Activated CD4-positive, alpha-beta T cell treated with anti-CD3 and anti-CD28 coated beads for 1 hour (primary cell): ENCODE results near the gene NECAB3.
"Not testable (repeated sequence)": the region's sequence is repeated elsewhere in the genome, so short reads cannot be mapped to it uniquely, and the experiment has no call there.

Experiments used
- DNase-seq: peaks from one replicate; pipeline ENCODE4 v3.0.0-alpha.2; 2020

NECAB3 gene

GRCh38 chr20:33648396-33649004, 25.7 kb downstream of the NECAB3 start:
- no peak for DNase-seq

GRCh38 chr20:33647603-33648395, 26.4 kb downstream of the NECAB3 start:
- DNase-seq = no peak

GRCh38 chr20:33646959-33647602, 27.1 kb downstream of the NECAB3 start:
- not testable (repeated sequence) for DNase-seq

GRCh38 chr20:33646191-33646590, 28.0 kb downstream of the NECAB3 start:
- DNase-seq = no peak

GRCh38 chr20:33645396-33645795, 28.8 kb downstream of the NECAB3 start:
- DNase-seq = no peak

GRCh38 chr20:33645072-33645358, 29.2 kb downstream of the NECAB3 start:
- DNase-seq = no peak

GRCh38 chr20:33644313-33645071, 29.7 kb downstream of the NECAB3 start:
- no peak for DNase-seq

- DNase-seq = no peak
These were observed 33.9 kb downstream of the NECAB3 start for GRCh38 chr20:33640287-33640686.

GRCh38 chr20:33636776-33637175, 37.5 kb downstream of the NECAB3 start:
- no peak for DNase-seq

GRCh38 chr20:33635341-33635740, 38.9 kb downstream of the NECAB3 start:
- DNase-seq = no peak

- not testable (repeated sequence) for DNase-seq
These were observed 42.3 kb downstream of the NECAB3 start for GRCh38 chr20:33631910-33632309.

- DNase-seq = no peak
These were observed 43.7 kb downstream of the NECAB3 start for GRCh38 chr20:33630507-33630906.

- no peak for DNase-seq
These were observed 44.2 kb downstream of the NECAB3 start for GRCh38 chr20:33629979-33630378.

- no peak for DNase-seq
These were observed 44.7 kb downstream of the NECAB3 start for GRCh38 chr20:33629533-33629932.

GRCh38 chr20:33627577-33628216, 46.5 kb downstream of the NECAB3 start:
- DNase-seq = no peak

GRCh38 chr20:33626190-33626589, 48.0 kb downstream of the NECAB3 start:
- no peak for DNase-seq

- no peak for DNase-seq
These were observed 49.8 kb downstream of the NECAB3 start for GRCh38 chr20:33624399-33624798.

- no peak for DNase-seq
These were observed 51.4 kb downstream of the NECAB3 start for GRCh38 chr20:33622705-33623365.

- DNase-seq = no peak
These were observed 52.4 kb downstream of the NECAB3 start for GRCh38 chr20:33621717-33622400.

GRCh38 chr20:33612001-33612400, 62.2 kb downstream of the NECAB3 start:
- DNase-seq = no peak

GRCh38 chr20:33611106-33611505, 63.1 kb downstream of the NECAB3 start:
- no peak for DNase-seq

- no peak for DNase-seq
These were observed 64.7 kb downstream of the NECAB3 start for GRCh38 chr20:33609504-33609903.
